SK-N-SH (cell line): ENCODE measurements around the gene NOD1. TPM values are rescaled to one million over a fixed set of nuclear protein-coding genes. Genes with fewer than 3 reads are reported as not detected.

Experiments
- CTCF ChIA-PET: fragments of 300-600, 350-600 bp; formaldehyde crosslinking; extraction: SDS; loops from one replicate; lab custom pipeline; 2021; lab: Yijun Ruan, JAX
- POLR2A ChIA-PET: fragments of 350-600 bp; sonication (Branson Sonifier 250); formaldehyde crosslinking; extraction: SDS; loops from one replicate; lab custom pipeline; 2020; ENCODE audit warnings: antibody characterized with exemption, inconsistent platforms; lab: Yijun Ruan, JAX
- DNase-seq: peaks from one replicate; pipeline ENCODE4 v3.0.0; 2012
- H2AFZ ChIP-seq: fragments of 200-600 bp; sonication (generic); 2 replicates; pipeline ENCODE4 v1.8.1; 2016; ENCODE audit warnings: antibody characterized with exemption, mild to moderate bottlenecking, low read depth
- H3F3A ChIP-seq: fragments of 200-600 bp; sonication (generic); replicated peaks from 2 replicates; pipeline ENCODE3; 2016; ENCODE audit warnings: antibody characterized with exemption, mild to moderate bottlenecking; ENCODE audit not compliant: insufficient read depth
- H3K27ac ChIP-seq, 2 experiments: fragments of 200-500 bp in 1 of 2; fragments of 200-600 bp in 1 of 2; sonication (Bioruptor generic) in 1 of 2; sonication (generic), shearing (Covaris generic) in 1 of 2; 2 replicates each; pipeline versions ENCODE4 v1.5.1 to v1.6.1; 2014 to 2016; ENCODE audit warnings: low read depth in 2 of 2, inconsistent platforms in 1 of 2, low read length in 1 of 2, mild to moderate bottlenecking in 1 of 2, mixed read lengths in 1 of 2
- H3K27me3 ChIP-seq: fragments of 200-600 bp; sonication (generic), shearing (Covaris generic); 2 replicates; pipeline ENCODE4 v1.6.1; 2016; ENCODE audit warnings: mixed run types; ENCODE audit not compliant: insufficient read depth
- H3K36me3 ChIP-seq, 2 experiments: fragments of 200-500 bp in 1 of 2; fragments of 200-600 bp in 1 of 2; sonication (Bioruptor generic) in 1 of 2; sonication (generic) in 1 of 2; replicated peaks in 1 of 2; 2 replicates each; pipeline versions ENCODE3 to v1.5.1; 2014 to 2016; ENCODE audit warnings: low read length in 1 of 2, mild to moderate bottlenecking in 1 of 2; ENCODE audit not compliant: insufficient read depth in 2 of 2, control insufficient read depth in 1 of 2
- H3K4me1 ChIP-seq, 2 experiments: fragments of 200-500 bp in 1 of 2; fragments of 200-600 bp in 1 of 2; sonication (Bioruptor generic) in 1 of 2; sonication (generic), shearing (Covaris generic) in 1 of 2; 2 replicates each; pipeline versions ENCODE4 v1.5.1 to v1.6.1; 2014 to 2016; ENCODE audit warnings: low read depth in 1 of 2, low read length in 1 of 2, mixed run types in 1 of 2; ENCODE audit not compliant: insufficient read depth in 2 of 2, control insufficient read depth in 1 of 2
- H3K4me2 ChIP-seq: fragments of 200-600 bp; sonication (generic), shearing (Covaris generic); 2 replicates; pipeline ENCODE4 v1.6.1; 2017; ENCODE audit warnings: mixed run types
- H3K4me3 ChIP-seq, 2 experiments: fragments of 200-500 bp in 1 of 2; fragments of 200-600 bp in 1 of 2; sonication (Bioruptor generic) in 1 of 2; sonication (generic), shearing (Covaris generic) in 1 of 2; 2 replicates each; pipeline versions ENCODE4 v1.5.1 to v1.8.1; 2014 to 2016; ENCODE audit warnings: low read depth in 2 of 2, inconsistent platforms in 1 of 2, low read length in 1 of 2, mild to moderate bottlenecking in 1 of 2, mixed read lengths in 1 of 2, moderate library complexity in 1 of 2
- H3K79me2 ChIP-seq: fragments of 200-600 bp; sonication (generic); 2 replicates; pipeline ENCODE4 v1.8.1; 2017; ENCODE audit warnings: mild to moderate bottlenecking; ENCODE audit not compliant: insufficient read depth
- H3K9ac ChIP-seq: fragments of 200-600 bp; sonication (generic); 2 replicates; pipeline ENCODE4 v1.6.1; 2017; ENCODE audit warnings: mixed run types
- H3K9me2 ChIP-seq: fragments of 200-600 bp; sonication (generic); 2 replicates; pipeline ENCODE4 v1.6.1; 2017; ENCODE audit warnings: mixed run types
- H3K9me3 ChIP-seq: fragments of 200-600 bp; sonication (generic); 2 replicates; pipeline ENCODE4 v1.6.1; 2017; ENCODE audit warnings: mixed run types, mild to moderate bottlenecking, moderate library complexity
- H4K20me1 ChIP-seq: fragments of 200-600 bp; sonication (generic); 2 replicates; pipeline ENCODE4 v1.6.1; 2017; ENCODE audit warnings: mild to moderate bottlenecking, mixed run types; ENCODE audit not compliant: insufficient read depth
- CHD2 ChIP-seq: fragments of 150-350 bp; IDR thresholded peaks from 2 replicates; pipeline ENCODE4 v1.6.1; 2018; ENCODE audit warnings: low read length; ENCODE audit not compliant: partially characterized antibody
- ELF1 ChIP-seq: IDR thresholded peaks from 2 replicates; pipeline ENCODE4 v1.4.0; 2012
- EP300 ChIP-seq, 2 experiments: IDR thresholded peaks; 2 replicates each; pipeline versions ENCODE4 v1.4.0 to v1.6.1; 2012; ENCODE audit warnings: borderline replicate concordance in 1 of 2, low read depth in 1 of 2, low read length in 1 of 2
- FOXJ3 ChIP-seq: sonication (generic); formaldehyde crosslinking; IDR thresholded peaks from 2 replicates; pipeline ENCODE4 v1.5.1; 2020; ENCODE audit warnings: mild to moderate bottlenecking, missing genetic modification reagents
- GABPA ChIP-seq: IDR thresholded peaks from 2 replicates; pipeline ENCODE4 v1.4.0; 2012; ENCODE audit warnings: low read depth, mild to moderate bottlenecking
- RFX5 ChIP-seq: IDR thresholded peaks from 2 replicates; pipeline ENCODE4 v1.6.1; 2012; ENCODE audit warnings: mild to moderate bottlenecking, improper control_type of control experiment, low read length
- TCF12 ChIP-seq: IDR thresholded peaks from 2 replicates; pipeline ENCODE4 v1.4.0; 2012
- YY1 ChIP-seq: IDR thresholded peaks from 2 replicates; pipeline ENCODE4 v1.4.0; 2012; ENCODE audit warnings: low read depth, mild to moderate bottlenecking
- WGBS: methylation state at CpG from one replicate; pipeline ENCODE4 v1.1.6; 2017; ENCODE audit warnings: low lambda C conversion rate; 5-methylcytosine and 5-hydroxymethylcytosine counted together
- polyA plus RNA-seq, 3 experiments: library from polyadenylated mRNA; depleted of rRNA; stranded (reverse); fragments of >200 nt; gene quantifications; 2 replicates each; pipeline ENCODE4 v1.2.3, GENCODE V29; 2012
- TF ChIP-seq, protein P1 (sequence below): IDR thresholded peaks from 2 replicates; pipeline ENCODE4 v1.4.0; 2012; ENCODE audit warnings: low read depth
- TF ChIP-seq, protein P2 (sequence below): fragments of 150-350 bp; IDR thresholded peaks from 2 replicates; pipeline ENCODE4 v1.6.1; 2016; ENCODE audit warnings: mild to moderate bottlenecking, low read depth, low read length
- TF ChIP-seq, protein P3 (sequence below): fragments of 200-600 bp; sonication (generic); IDR thresholded peaks from 2 replicates; pipeline ENCODE4 v1.6.1; 2017; ENCODE audit warnings: antibody characterized with exemption, mild to moderate bottlenecking, moderate library complexity
- TF ChIP-seq, protein P4 (sequence below): IDR thresholded peaks from 2 replicates; pipeline ENCODE4; 2012

Gene NOD1
- polyA plus RNA-seq, 1 of the 3 experiments (the other 2 are of a cell fraction): 5.5 TPM

DNA sequence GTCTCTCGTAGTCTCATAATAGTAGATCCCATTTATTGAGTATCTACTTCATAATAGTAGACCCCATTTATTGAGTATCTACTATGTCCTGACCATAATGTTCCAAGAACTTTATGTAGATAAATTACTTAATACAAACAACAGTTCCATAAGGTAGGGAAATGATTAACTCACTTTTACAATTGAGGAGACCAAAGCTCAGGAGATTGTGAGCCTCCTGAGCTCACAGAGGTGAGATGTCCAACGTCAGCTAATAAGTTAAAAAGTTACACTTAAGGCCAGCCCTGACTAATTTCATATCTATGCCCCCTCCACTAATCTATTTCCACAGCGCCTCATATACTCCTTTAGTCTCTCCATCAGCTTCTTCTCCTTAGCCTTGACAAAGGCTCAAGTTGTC, 43.6 kb upstream of the NOD1 start:
- no peaks in the 10 kb centered on the region for H3K79me2 ChIP-seq
- H3K27ac ChIP-seq: no peak overlapping the region
- no peaks in the 10 kb centered on the region for H3F3A ChIP-seq
- no peaks in the 10 kb centered on the region; a peak in 1 of 4 replicates for H3K4me1 ChIP-seq
- H3K9me2 ChIP-seq: no peaks in the 10 kb centered on the region
- H2AFZ ChIP-seq: no peak overlapping the region
- H3K9me3 ChIP-seq: no peaks in the 10 kb centered on the region
- H3K27me3 ChIP-seq: no peaks in the 10 kb centered on the region
- H3K4me2 ChIP-seq: no peak overlapping the region
- TF ChIP-seq GABPA: no peak
- no peak for TF ChIP-seq FOXJ3
- TF ChIP-seq, protein P1, sequence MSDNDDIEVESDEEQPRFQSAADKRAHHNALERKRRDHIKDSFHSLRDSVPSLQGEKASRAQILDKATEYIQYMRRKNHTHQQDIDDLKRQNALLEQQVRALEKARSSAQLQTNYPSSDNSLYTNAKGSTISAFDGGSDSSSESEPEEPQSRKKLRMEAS: no peak
- TF ChIP-seq, protein P2, sequence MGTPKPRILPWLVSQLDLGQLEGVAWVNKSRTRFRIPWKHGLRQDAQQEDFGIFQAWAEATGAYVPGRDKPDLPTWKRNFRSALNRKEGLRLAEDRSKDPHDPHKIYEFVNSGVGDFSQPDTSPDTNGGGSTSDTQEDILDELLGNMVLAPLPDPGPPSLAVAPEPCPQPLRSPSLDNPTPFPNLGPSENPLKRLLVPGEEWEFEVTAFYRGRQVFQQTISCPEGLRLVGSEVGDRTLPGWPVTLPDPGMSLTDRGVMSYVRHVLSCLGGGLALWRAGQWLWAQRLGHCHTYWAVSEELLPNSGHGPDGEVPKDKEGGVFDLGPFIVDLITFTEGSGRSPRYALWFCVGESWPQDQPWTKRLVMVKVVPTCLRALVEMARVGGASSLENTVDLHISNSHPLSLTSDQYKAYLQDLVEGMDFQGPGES: no peak
- TF ChIP-seq, all 33 proteins: peak for 0
- H4K20me1 ChIP-seq: no peaks in the 10 kb centered on the region
- 83% methylated on average over 3 of the region's 3 CpGs for WGBS
- H3K36me3 ChIP-seq: no peaks in the 10 kb centered on the region
- no peak overlapping the region for H3K9ac ChIP-seq
- POLR2A ChIA-PET: interaction anchor here (0.5 kb wide), 1 partner anchor 30 kb away, joined by 3 read pairs; no protein-coding TSS in a partner anchor
- H3K4me3 ChIP-seq: no peak overlapping the region
- CTCF ChIA-PET: interaction anchor here (0.9 to 4.1 kb wide), 6 partner anchors 11 to 246 kb away, joined by 5 to 28 read pairs (median 6); no protein-coding TSS in a partner anchor
- DNase-seq: no peak

DNA sequence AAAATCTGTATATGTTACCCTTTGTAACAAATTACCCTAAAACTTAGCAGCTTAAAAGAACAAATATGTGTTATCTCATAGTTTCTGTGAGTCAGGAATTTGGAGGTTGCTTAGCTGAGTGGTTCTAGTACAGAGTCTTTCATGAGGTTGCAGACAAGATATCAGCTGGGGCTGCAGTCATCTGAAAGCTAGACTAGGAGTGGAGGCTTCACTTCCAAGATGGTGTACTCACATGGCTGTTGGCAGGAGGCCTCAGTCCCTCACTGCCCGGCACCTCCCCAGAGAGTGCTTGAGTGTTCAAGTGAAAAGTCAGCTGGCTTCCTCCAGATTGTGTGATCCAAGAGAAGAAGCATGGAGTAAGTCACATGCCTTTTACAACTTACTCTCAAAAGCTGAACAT, 42.9 kb upstream of the NOD1 start:
- WGBS: 100% methylated on average over 1 of the region's 1 CpG
- H3K9ac ChIP-seq: no peak overlapping the region
- no peaks in the 10 kb centered on the region; a peak in 1 of 4 replicates for H3K4me1 ChIP-seq

More for the DNA sequence above, 42.9 kb upstream of the NOD1 start:
- Histone ChIP-seq H3K9me2 (no peaks in the 10 kb centered on the region), H3K36me3 (no peaks in the 10 kb centered on the region), H2AFZ (no peak overlapping the region), H3F3A (no peaks in the 10 kb centered on the region), H3K27ac (no peak overlapping the region), H3K79me2 (no peaks in the 10 kb centered on the region), H3K27me3 (no peaks in the 10 kb centered on the region), H3K9me3 (no peaks in the 10 kb centered on the region), H4K20me1 (no peaks in the 10 kb centered on the region), H3K4me3 (no peak overlapping the region), H3K4me2 (no peak overlapping the region)
- CTCF ChIA-PET: interaction anchor here (1.0 to 4.1 kb wide), 5 partner anchors 10 to 246 kb away, joined by 5 to 28 read pairs (median 7); no protein-coding TSS in a partner anchor
- DNase-seq: no peak
- POLR2A ChIA-PET: no interaction called here
- TF ChIP-seq EP300 (IDR thresholded peaks at IDR 0.05; ENCODE audit: borderline replicate concordance in 1 of 2, low read depth in 1 of 2, low read length in 1 of 2): no peak
- no peak for TF ChIP-seq TCF12
- TF ChIP-seq, protein P3, sequence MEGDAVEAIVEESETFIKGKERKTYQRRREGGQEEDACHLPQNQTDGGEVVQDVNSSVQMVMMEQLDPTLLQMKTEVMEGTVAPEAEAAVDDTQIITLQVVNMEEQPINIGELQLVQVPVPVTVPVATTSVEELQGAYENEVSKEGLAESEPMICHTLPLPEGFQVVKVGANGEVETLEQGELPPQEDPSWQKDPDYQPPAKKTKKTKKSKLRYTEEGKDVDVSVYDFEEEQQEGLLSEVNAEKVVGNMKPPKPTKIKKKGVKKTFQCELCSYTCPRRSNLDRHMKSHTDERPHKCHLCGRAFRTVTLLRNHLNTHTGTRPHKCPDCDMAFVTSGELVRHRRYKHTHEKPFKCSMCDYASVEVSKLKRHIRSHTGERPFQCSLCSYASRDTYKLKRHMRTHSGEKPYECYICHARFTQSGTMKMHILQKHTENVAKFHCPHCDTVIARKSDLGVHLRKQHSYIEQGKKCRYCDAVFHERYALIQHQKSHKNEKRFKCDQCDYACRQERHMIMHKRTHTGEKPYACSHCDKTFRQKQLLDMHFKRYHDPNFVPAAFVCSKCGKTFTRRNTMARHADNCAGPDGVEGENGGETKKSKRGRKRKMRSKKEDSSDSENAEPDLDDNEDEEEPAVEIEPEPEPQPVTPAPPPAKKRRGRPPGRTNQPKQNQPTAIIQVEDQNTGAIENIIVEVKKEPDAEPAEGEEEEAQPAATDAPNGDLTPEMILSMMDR: no peak
- TF ChIP-seq CHD2: no peak
- no peak for TF ChIP-seq RFX5
- TF ChIP-seq, protein P1: no peak
- no peak for TF ChIP-seq YY1
- no peak for TF ChIP-seq ELF1
- TF ChIP-seq, protein P4, sequence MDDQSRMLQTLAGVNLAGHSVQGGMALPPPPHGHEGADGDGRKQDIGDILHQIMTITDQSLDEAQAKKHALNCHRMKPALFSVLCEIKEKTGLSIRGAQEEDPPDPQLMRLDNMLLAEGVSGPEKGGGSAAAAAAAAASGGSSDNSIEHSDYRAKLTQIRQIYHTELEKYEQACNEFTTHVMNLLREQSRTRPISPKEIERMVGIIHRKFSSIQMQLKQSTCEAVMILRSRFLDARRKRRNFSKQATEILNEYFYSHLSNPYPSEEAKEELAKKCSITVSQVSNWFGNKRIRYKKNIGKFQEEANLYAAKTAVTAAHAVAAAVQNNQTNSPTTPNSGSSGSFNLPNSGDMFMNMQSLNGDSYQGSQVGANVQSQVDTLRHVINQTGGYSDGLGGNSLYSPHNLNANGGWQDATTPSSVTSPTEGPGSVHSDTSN: no peak
